Smooth muscle cell (in vitro differentiated cells): ENCODE data around the gene KLC1. TPM values are rescaled to one million over a fixed set of nuclear protein-coding genes. Genes with fewer than 3 reads are reported as not detected.

Source experiments
- DNase-seq: peaks from one replicate; lab custom pipeline; 2025; ENCODE audit not compliant: unreplicated experiment; lab: John Stamatoyannopoulos, UW
- H2AFZ ChIP-seq: fragments of 200-600 bp; sonication (generic); 2 replicates; pipeline ENCODE4 v1.6.0; 2016; ENCODE audit warnings: antibody characterized with exemption, low read depth, mild to moderate bottlenecking
- H3F3A ChIP-seq: fragments of 200-600 bp; sonication (generic); 2 replicates; pipeline ENCODE4 v1.6.0; 2017; ENCODE audit warnings: antibody characterized with exemption, low read depth
- H3K27ac ChIP-seq: fragments of 200-600 bp; sonication (generic); 2 replicates; pipeline ENCODE4 v1.5.1; 2016; ENCODE audit warnings: low read depth, mild to moderate bottlenecking
- H3K27me3 ChIP-seq: fragments of 200-600 bp; sonication (generic); 2 replicates; pipeline ENCODE4 v1.6.1; 2016; ENCODE audit warnings: low read depth, mild to moderate bottlenecking
- H3K36me3 ChIP-seq: fragments of 200-600 bp; sonication (generic); 2 replicates; pipeline ENCODE4 v1.5.1; 2016; ENCODE audit warnings: low read depth
- H3K4me1 ChIP-seq: fragments of 200-600 bp; sonication (generic); 2 replicates; pipeline ENCODE4 v1.5.1; 2016; ENCODE audit warnings: low read depth
- H3K4me2 ChIP-seq: fragments of 200-600 bp; sonication (generic); 2 replicates; pipeline ENCODE4 v1.6.0; 2016; ENCODE audit warnings: mild to moderate bottlenecking
- H3K4me3 ChIP-seq: fragments of 200-600 bp; sonication (generic); 2 replicates; pipeline ENCODE4 v1.5.1; 2016; ENCODE audit warnings: mild to moderate bottlenecking
- H3K79me2 ChIP-seq: fragments of 200-600 bp; sonication (generic); 2 replicates; pipeline ENCODE4 v1.6.0; 2016; ENCODE audit warnings: low read depth, mild to moderate bottlenecking
- H3K9ac ChIP-seq: fragments of 200-600 bp; sonication (generic); 2 replicates; pipeline ENCODE4 v1.6.0; 2016; ENCODE audit warnings: low read depth
- H3K9me3 ChIP-seq: fragments of 200-600 bp; sonication (generic); replicated peaks from 2 replicates; pipeline ENCODE4 v1.5.1; 2016; ENCODE audit warnings: low read depth
- H4K20me1 ChIP-seq: fragments of 200-600 bp; sonication (generic); 2 replicates; pipeline ENCODE4 v1.6.0; 2016; ENCODE audit warnings: low read depth
- WGBS: methylation state at CpG from one replicate; pipeline ENCODE4 v1.1.7; 2016; ENCODE audit warnings: low lambda C conversion rate; 5-methylcytosine and 5-hydroxymethylcytosine counted together
- polyA plus RNA-seq: library from polyadenylated mRNA; unstranded; fragments of >200 nt; fragmentation: Nextera tagmentation; extraction: Ambion mirVana; gene quantifications from 2 replicates; pipeline ENCODE4 v1.2.1, GENCODE V29; 2016
- total RNA-seq: library from RNA; depleted of rRNA; stranded (reverse); fragments of >200 nt; gene quantifications from 2 replicates; pipeline ENCODE4 v1.2.3, GENCODE V29; 2014
- TF ChIP-seq, protein P1 (sequence below): fragments of 200-600 bp; sonication (generic); IDR thresholded peaks from 2 replicates; pipeline ENCODE4 v1.5.1; 2017; ENCODE audit warnings: borderline replicate concordance, mild to moderate bottlenecking, antibody characterized with exemption; ENCODE audit not compliant: insufficient read depth, poor library complexity, severe bottlenecking

KLC1 gene
- total and polyA plus RNA-seq, 2 experiments from 2014 or later: 167 to 224 TPM

DNA sequence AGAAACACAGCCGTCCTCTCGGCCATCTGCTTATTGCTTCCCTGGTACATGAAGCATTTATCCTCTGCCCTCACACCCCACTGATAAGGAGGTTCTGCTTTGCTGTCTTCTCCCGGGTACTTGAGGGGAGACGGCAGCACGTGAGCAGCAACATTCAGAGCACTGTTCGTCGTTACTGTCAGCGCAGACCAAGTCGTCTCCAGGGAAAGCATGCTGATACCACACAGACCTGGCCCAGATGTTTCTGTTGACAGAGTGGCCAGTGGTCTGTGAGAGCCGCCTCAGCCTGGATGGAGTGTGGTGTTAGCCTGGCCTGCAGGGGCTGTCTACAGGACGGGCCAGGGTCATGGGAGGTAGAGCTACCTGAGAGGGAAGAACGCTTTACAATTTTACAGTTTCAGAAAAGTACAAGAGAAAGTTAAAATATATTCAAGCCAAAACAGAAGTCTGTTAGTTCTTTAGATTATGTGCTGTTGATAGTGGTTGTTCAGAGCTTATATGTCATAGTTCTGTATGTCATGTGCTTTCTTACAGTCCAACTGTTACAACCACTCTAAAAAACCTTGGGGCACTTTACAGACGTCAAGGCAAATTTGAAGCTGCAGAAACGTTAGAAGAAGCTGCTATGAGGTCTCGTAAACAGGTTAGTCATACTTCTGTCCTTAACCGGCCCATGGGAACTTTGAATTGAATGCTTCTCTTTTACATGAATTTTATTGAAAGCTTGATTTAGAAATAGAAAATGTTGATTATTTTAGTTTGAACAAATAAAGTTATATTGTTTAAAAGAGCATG, 48.1 kb downstream of the KLC1 start:
- no peak for DNase-seq
- Histone ChIP-seq H3K79me2 (peaks cover 6% of the 10 kb centered on the region), H3K4me1 (no peaks in the 10 kb centered on the region), H3K9ac (no peak overlapping the region), H4K20me1 (peaks cover 62% of the 10 kb centered on the region), H3K36me3 (peaks cover 36% of the 10 kb centered on the region), H3K4me3 (no peak overlapping the region), H3K9me3 (no peaks in the 10 kb centered on the region), H2AFZ (no peak overlapping the region), H3F3A (peaks cover 3% of the 10 kb centered on the region), H3K27me3 (no peaks in the 10 kb centered on the region), H3K4me2 (no peak overlapping the region), H3K27ac (no peak overlapping the region)
- TF ChIP-seq, protein P1, sequence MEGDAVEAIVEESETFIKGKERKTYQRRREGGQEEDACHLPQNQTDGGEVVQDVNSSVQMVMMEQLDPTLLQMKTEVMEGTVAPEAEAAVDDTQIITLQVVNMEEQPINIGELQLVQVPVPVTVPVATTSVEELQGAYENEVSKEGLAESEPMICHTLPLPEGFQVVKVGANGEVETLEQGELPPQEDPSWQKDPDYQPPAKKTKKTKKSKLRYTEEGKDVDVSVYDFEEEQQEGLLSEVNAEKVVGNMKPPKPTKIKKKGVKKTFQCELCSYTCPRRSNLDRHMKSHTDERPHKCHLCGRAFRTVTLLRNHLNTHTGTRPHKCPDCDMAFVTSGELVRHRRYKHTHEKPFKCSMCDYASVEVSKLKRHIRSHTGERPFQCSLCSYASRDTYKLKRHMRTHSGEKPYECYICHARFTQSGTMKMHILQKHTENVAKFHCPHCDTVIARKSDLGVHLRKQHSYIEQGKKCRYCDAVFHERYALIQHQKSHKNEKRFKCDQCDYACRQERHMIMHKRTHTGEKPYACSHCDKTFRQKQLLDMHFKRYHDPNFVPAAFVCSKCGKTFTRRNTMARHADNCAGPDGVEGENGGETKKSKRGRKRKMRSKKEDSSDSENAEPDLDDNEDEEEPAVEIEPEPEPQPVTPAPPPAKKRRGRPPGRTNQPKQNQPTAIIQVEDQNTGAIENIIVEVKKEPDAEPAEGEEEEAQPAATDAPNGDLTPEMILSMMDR: no peak
- 59% methylated on average over 16 of the region's 16 CpGs for WGBS

DNA sequence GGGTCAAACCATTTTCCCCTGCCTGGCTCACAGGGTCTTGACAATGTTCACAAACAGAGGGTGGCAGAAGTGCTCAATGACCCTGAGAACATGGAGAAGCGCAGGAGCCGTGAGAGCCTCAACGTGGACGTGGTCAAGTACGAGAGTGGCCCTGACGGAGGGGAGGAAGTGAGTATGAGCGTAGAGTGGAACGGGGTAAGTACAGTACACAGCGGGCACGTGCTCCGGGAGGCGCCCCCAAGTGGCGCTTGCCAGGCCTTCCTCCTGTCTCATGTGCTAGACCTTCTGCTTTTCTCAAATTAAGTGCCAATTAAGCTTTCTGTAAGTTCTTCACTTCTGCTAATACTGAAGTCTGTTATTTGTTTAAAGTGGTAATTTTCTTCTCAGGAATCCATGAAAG, 50.3 kb downstream of the KLC1 start:
- peaks cover 32% of the 10 kb centered on the region for H3K36me3 ChIP-seq
- H4K20me1 ChIP-seq: peaks cover 77% of the 10 kb centered on the region
- DNase-seq: no peak

DNA sequence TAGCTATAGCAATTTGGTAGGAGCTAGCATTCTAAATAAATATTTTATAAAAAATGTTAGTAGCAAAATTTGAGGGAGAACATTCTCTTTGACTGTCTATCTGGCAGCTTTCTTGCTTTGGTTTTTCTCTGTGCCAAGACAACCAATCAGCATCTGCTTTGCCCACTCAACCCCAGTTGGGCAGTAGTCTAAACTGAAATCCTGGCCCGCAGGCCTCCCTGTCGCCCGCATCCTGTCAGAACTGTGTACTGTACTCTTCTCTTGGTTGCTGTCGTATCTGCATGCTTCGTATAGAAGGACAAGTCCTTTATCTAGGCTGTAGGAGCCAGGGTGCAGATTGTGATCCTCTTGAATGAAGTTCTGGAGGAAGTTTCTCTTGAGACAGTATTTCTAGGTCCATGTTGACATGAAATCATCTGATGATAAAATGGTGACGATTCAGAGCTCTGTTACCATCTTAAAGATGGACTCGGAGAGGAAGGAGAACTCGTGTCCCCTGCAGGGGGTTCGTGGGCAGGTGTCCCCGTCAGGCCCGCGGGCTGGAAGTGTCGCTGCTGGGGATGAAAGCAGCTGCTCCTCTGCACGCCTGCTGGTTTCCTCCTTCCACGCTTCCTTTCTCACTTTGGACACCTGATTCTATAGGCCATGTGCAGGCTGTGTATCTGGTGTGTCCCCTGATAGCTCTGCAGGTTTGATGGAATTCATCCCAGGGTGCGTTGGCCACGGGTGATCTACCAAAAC, 51.6 kb downstream of the KLC1 start:
- Histone ChIP-seq H3K4me2 (no peak overlapping the region), H3K27me3 (no peaks in the 10 kb centered on the region), H3K4me1 (no peaks in the 10 kb centered on the region), H3K9ac (no peak overlapping the region), H3K36me3 (peaks cover 39% of the 10 kb centered on the region), H2AFZ (no peak overlapping the region), H3K4me3 (no peak overlapping the region), H4K20me1 (peaks cover 81% of the 10 kb centered on the region), H3K79me2 (peaks cover 23% of the 10 kb centered on the region), H3K27ac (no peak overlapping the region), H3F3A (peaks cover 3% of the 10 kb centered on the region), H3K9me3 (no peaks in the 10 kb centered on the region)
- TF ChIP-seq, protein P1: no peak
- no peak for DNase-seq
- 90% methylated on average over 17 of the region's 17 CpGs for WGBS

More for the DNA sequence above, 50.3 kb downstream of the KLC1 start:
- Histone ChIP-seq H3K79me2 (peaks cover 15% of the 10 kb centered on the region), H3K9ac (no peak overlapping the region), H2AFZ (no peak overlapping the region), H3K9me3 (no peaks in the 10 kb centered on the region), H3K4me3 (no peak overlapping the region), H3F3A (peaks cover 3% of the 10 kb centered on the region), H3K27me3 (no peaks in the 10 kb centered on the region), H3K4me1 (no peaks in the 10 kb centered on the region), H3K27ac (peak overlapping the region; percentile 3), H3K4me2 (no peak overlapping the region)
- whole genome bisulfite sequencing: 84% methylated on average over 13 of the region's 13 CpGs
- TF ChIP-seq, protein P1: peak; percentile 19
